Spleen (tissue), 7 donors: ENCODE measurements around the gene LRTM2.

Experiments
- POLR2A ChIP-seq, 3 donors: fragments of 450-650 bp; IDR thresholded peaks; one replicate each; pipeline ENCODE4 v1.5.1; 2017; ENCODE audit warnings: antibody characterized with exemption in 3 of 3, mild to moderate bottlenecking in 1 of 3
- POLR2AphosphoS5 ChIP-seq, 3 donors: sonication (generic); formaldehyde crosslinking; IDR thresholded peaks; one replicate each; pipeline ENCODE4 v1.5.1; 2017; ENCODE audit warnings: antibody characterized with exemption in 3 of 3
- TF ChIP-seq, protein P1 (sequence below), 11 experiments: fragments of 200-600 bp in 7 of 11; fragments of 450-650 bp in 4 of 11; sonication (generic) in 4 of 11; IDR thresholded peaks in 8 of 11; conservative IDR thresholded peaks in 3 of 11; 1 replicate in 7 of 11; 2 replicates in 4 of 11; pipeline versions ENCODE4 v1.4.0 to v1.8.0; 2016 to 2021; ENCODE audit warnings: antibody characterized with exemption in 11 of 11, inconsistent platforms in 4 of 11, mild to moderate bottlenecking in 1 of 11
- donor health status: DM: no; HTN: no; CAD: no; lungs with moderate emphysema.
- donor health status: DM: no; HTN: no; CAD: no.
- donor health status: DM: no; HTN: no; CAD: no.

DNA sequence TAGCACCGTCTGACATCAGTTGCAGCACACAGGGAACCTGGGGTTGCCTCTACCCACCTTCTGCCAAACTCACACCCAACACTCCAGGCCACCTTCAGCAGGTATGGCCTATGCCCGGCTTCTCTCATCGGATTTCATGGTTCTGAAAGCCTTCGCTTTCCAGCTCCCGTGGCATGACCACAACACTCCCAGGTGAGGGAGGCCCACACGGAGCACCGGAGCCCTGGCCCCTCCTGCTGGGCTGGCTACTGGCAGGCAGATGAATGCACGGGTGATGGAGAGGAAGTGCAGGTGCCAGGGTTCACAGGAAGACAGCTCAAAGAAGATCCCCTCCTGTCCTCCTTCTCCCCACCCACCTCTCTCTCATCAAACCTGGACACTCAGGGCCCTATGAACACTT lies 60.9 kb downstream of the LRTM2 start:
- TF ChIP-seq, protein P1, sequence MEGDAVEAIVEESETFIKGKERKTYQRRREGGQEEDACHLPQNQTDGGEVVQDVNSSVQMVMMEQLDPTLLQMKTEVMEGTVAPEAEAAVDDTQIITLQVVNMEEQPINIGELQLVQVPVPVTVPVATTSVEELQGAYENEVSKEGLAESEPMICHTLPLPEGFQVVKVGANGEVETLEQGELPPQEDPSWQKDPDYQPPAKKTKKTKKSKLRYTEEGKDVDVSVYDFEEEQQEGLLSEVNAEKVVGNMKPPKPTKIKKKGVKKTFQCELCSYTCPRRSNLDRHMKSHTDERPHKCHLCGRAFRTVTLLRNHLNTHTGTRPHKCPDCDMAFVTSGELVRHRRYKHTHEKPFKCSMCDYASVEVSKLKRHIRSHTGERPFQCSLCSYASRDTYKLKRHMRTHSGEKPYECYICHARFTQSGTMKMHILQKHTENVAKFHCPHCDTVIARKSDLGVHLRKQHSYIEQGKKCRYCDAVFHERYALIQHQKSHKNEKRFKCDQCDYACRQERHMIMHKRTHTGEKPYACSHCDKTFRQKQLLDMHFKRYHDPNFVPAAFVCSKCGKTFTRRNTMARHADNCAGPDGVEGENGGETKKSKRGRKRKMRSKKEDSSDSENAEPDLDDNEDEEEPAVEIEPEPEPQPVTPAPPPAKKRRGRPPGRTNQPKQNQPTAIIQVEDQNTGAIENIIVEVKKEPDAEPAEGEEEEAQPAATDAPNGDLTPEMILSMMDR (IDR thresholded peaks at IDR 0.05 in 8 of 11, conservative IDR thresholded peaks at IDR 0.05 in 3 of 11) = no peak
- no peak for TF ChIP-seq POLR2AphosphoS5 (IDR thresholded peaks at IDR 0.05)
- no peak for TF ChIP-seq POLR2A (IDR thresholded peaks at IDR 0.05)
